Endodermal cell (in vitro differentiated cells): ENCODE measurements around the gene CBLN2. TPM values are rescaled to one million over a fixed set of nuclear protein-coding genes. Genes with fewer than 3 reads are reported as not detected.

Experiments
- DNase-seq: peaks from one replicate; pipeline ENCODE4 v3.0.0-alpha.2; 2017
- H3K27ac ChIP-seq: 2 replicates; pipeline ENCODE4 v1.5.1; 2013; ENCODE audit warnings: mild to moderate bottlenecking, low read depth, low read length, moderate library complexity
- H3K27me3 ChIP-seq: 2 replicates; pipeline ENCODE4 v1.6.1; 2013; ENCODE audit warnings: mild to moderate bottlenecking, low read length, moderate library complexity; ENCODE audit not compliant: insufficient read depth, control insufficient read depth, poor library complexity, severe bottlenecking
- H3K36me3 ChIP-seq: 2 replicates; pipeline ENCODE4 v1.7.0; 2013; ENCODE audit warnings: mild to moderate bottlenecking, low read length, moderate library complexity; ENCODE audit not compliant: control insufficient read depth, insufficient read depth
- H3K4me1 ChIP-seq: one replicate; pipeline ENCODE4 v1.7.0; 2013; ENCODE audit warnings: low read length; ENCODE audit not compliant: control insufficient read depth, insufficient read depth
- H3K4me3 ChIP-seq: 2 replicates; pipeline ENCODE4 v1.5.1; 2013; ENCODE audit warnings: mild to moderate bottlenecking, low read length, moderate library complexity
- H3K9ac ChIP-seq: 2 replicates; pipeline ENCODE4 v1.6.1; 2013; ENCODE audit warnings: mild to moderate bottlenecking, low read length, moderate library complexity; ENCODE audit not compliant: poor library complexity, severe bottlenecking; ENCODE audit errors: extremely low read depth
- H3K9me3 ChIP-seq: 2 replicates; pipeline ENCODE4 v1.6.1; 2013; ENCODE audit warnings: mild to moderate bottlenecking, low read length, moderate library complexity; ENCODE audit not compliant: control insufficient read depth
- H3K27ac Mint-ChIP-seq: 2 replicates; pipeline ENCODE4 v1.8.0; 2020; ENCODE audit warnings: mixed read lengths
- H3K27me3 Mint-ChIP-seq: 2 replicates; pipeline ENCODE4 v1.8.0; 2021; ENCODE audit warnings: mild to moderate bottlenecking, mixed read lengths; ENCODE audit not compliant: insufficient read depth
- H3K36me3 Mint-ChIP-seq: 2 replicates; pipeline ENCODE4 v1.8.0; 2020; ENCODE audit warnings: low read depth, mixed read lengths
- H3K4me1 Mint-ChIP-seq: 2 replicates; pipeline ENCODE4 v1.8.0; 2020; ENCODE audit warnings: mixed read lengths
- H3K4me3 Mint-ChIP-seq: 2 replicates; pipeline ENCODE4 v1.8.0; 2020; ENCODE audit warnings: mild to moderate bottlenecking, moderate library complexity, mixed read lengths
- H3K9me3 Mint-ChIP-seq: 2 replicates; pipeline ENCODE4 v1.8.0; 2020; ENCODE audit warnings: mild to moderate bottlenecking, mixed read lengths
- CTCF ChIP-seq: fragments of 200-600 bp; sonication (generic); conservative IDR thresholded peaks from 2 replicates; pipeline ENCODE4 v1.5.0; 2021; ENCODE audit warnings: antibody characterized with exemption, mild to moderate bottlenecking
- WGBS, 2 experiments: methylation state at CpG; one replicate each; pipeline versions ENCODE4 v1.1.5 to v1.1.7; 2013; ENCODE audit warnings: missing lambda C conversion rate in 2 of 2, mixed read lengths in 1 of 2; ENCODE audit not compliant: insufficient coverage in 1 of 2, insufficient read length in 1 of 2; 5-methylcytosine and 5-hydroxymethylcytosine counted together
- total RNA-seq, 2 donors: library from RNA; stranded (reverse); fragmentation: NEBNext Ultra II Directional in 1 of 2; extraction: Animal tissue kit (Norgen Biotek cat#: 25700) in 1 of 2; gene quantifications; 2 replicates in 1 of 2; 3 replicates in 1 of 2; pipeline ENCODE4 v1.2.1, GENCODE V29; 2021

The CBLN2 gene
- total RNA-seq, 2 donors from 2014 or later, result not detected

- Mint-ChIP-seq H3K27me3 (peaks cover 44% of the 10 kb centered on the region), H3K4me3 (no peak overlapping the region), H3K4me1 (no peaks in the 10 kb centered on the region), H3K27ac (no peak overlapping the region), H3K36me3 (no peaks in the 10 kb centered on the region), H3K9me3 (no peaks in the 10 kb centered on the region)
- Histone ChIP-seq H3K4me1 (no peaks in the 10 kb centered on the region), H3K36me3 (no peaks in the 10 kb centered on the region), H3K27me3 (peaks cover 7% of the 10 kb centered on the region), H3K9ac (no peak overlapping the region), H3K4me3 (no peak overlapping the region), H3K27ac (no peak overlapping the region), H3K9me3 (peaks cover 41% of the 10 kb centered on the region)
- DNase-seq, result no peak
- 69 to 88% methylated on average over 2 to 3 of the region's 3 CpGs for WGBS, 2 experiments
- TF ChIP-seq CTCF, result no peak
Observed at GRCh38 chr18:72581976-72582375, 37.8 kb upstream of the CBLN2 start.

- Histone ChIP-seq H3K9ac (no peak overlapping the region), H3K36me3 (no peaks in the 10 kb centered on the region), H3K4me1 (no peaks in the 10 kb centered on the region), H3K9me3 (peaks cover 38% of the 10 kb centered on the region), H3K27me3 (no peaks in the 10 kb centered on the region), H3K27ac (no peak overlapping the region), H3K4me3 (no peak overlapping the region)
- Mint-ChIP-seq H3K36me3 (no peaks in the 10 kb centered on the region), H3K4me1 (no peaks in the 10 kb centered on the region), H3K27me3 (peaks cover 20% of the 10 kb centered on the region), H3K4me3 (no peak overlapping the region), H3K27ac (no peak overlapping the region), H3K9me3 (no peaks in the 10 kb centered on the region)
- TF ChIP-seq CTCF, result no peak
- DNase-seq, result no peak
- WGBS, 2 experiments, result 60 to 88% methylated on average over 1 of the region's 2 CpGs
Observed at GRCh38 chr18:72572896-72573295, 28.8 kb upstream of the CBLN2 start.

GRCh38 chr18:72566290-72566689 lies 22.1 kb upstream of the CBLN2 start:
- Histone ChIP-seq H3K9ac (no peak overlapping the region), H3K4me3 (no peak overlapping the region), H3K27ac (no peak overlapping the region), H3K9me3 (peaks cover 59% of the 10 kb centered on the region), H3K4me1 (no peaks in the 10 kb centered on the region), H3K27me3 (no peaks in the 10 kb centered on the region), H3K36me3 (no peaks in the 10 kb centered on the region)
- WGBS, 2 experiments, result 82 to 87% methylated on average over 3 of the region's 3 CpGs
- Mint-ChIP-seq H3K4me3 (no peak overlapping the region), H3K9me3 (no peaks in the 10 kb centered on the region), H3K27me3 (peaks cover 3% of the 10 kb centered on the region), H3K4me1 (no peaks in the 10 kb centered on the region), H3K27ac (no peak overlapping the region), H3K36me3 (no peaks in the 10 kb centered on the region)
- DNase-seq, result no peak
- no peak for TF ChIP-seq CTCF
